Neuronal stem cell (in vitro differentiated cells): Measurements from ENCODE around the gene KLHDC7A.
A peak's percentile ranks its signal among the peaks of the same experiment; 100 is the strongest.

Source experiments
- DNase-seq: peaks from one replicate; pipeline ENCODE4 v3.0.0-alpha.2; 2013; ENCODE audit warnings: low spot score
- H2AFZ ChIP-seq: one replicate; pipeline ENCODE4 v1.6.1; 2013; ENCODE audit warnings: mild to moderate bottlenecking, low read length, inconsistent platforms
- H2AK5ac ChIP-seq: 2 replicates; pipeline ENCODE4 v1.6.1; 2013; ENCODE audit warnings: low read depth, mild to moderate bottlenecking, inconsistent platforms, low read length, moderate library complexity, mixed read lengths
- H2BK120ac ChIP-seq: 2 replicates; pipeline ENCODE4 v1.6.1; 2013; ENCODE audit warnings: low read depth, mild to moderate bottlenecking, inconsistent platforms, low read length, moderate library complexity, mixed read lengths
- H2BK12ac ChIP-seq: one replicate; pipeline ENCODE4 v1.6.1; 2013; ENCODE audit warnings: low read length, inconsistent platforms
- H2BK15ac ChIP-seq: 2 replicates; pipeline ENCODE4 v1.6.1; 2013; ENCODE audit warnings: mild to moderate bottlenecking, low read length, inconsistent platforms, mixed read lengths
- H2BK5ac ChIP-seq: one replicate; pipeline ENCODE4 v1.6.1; 2013; ENCODE audit warnings: inconsistent platforms, mild to moderate bottlenecking, low read length, moderate library complexity
- H3K14ac ChIP-seq: one replicate; pipeline ENCODE4 v1.6.1; 2013; ENCODE audit warnings: low read length, inconsistent platforms
- H3K18ac ChIP-seq: 2 replicates; pipeline ENCODE4 v1.6.1; 2013; ENCODE audit warnings: low read length, inconsistent platforms
- H3K23ac ChIP-seq: 2 replicates; pipeline ENCODE4 v1.6.1; 2013; ENCODE audit warnings: low read depth, mild to moderate bottlenecking, mixed read lengths, low read length, inconsistent platforms; ENCODE audit not compliant: poor library complexity
- H3K27ac ChIP-seq: replicated peaks from 3 replicates; pipeline ENCODE4 v1.5.1; 2013; ENCODE audit warnings: low read length, inconsistent platforms
- H3K27me3 ChIP-seq, 3 experiments: 2 replicates each; pipeline ENCODE4 v1.6.1; 2013; ENCODE audit warnings: low read length in 3 of 3, mild to moderate bottlenecking in 2 of 3, inconsistent platforms in 1 of 3, low read depth in 1 of 3, mixed read lengths in 1 of 3, moderate library complexity in 1 of 3; ENCODE audit not compliant: control insufficient read depth in 3 of 3, insufficient read depth in 3 of 3
- H3K36me3 ChIP-seq, 2 donors: replicated peaks in 1 of 2; 2 replicates each; pipeline ENCODE4 v1.6.1; 2013; ENCODE audit warnings: low read length in 2 of 2; ENCODE audit not compliant: control insufficient read depth in 2 of 2, insufficient read depth in 2 of 2
- H3K4ac ChIP-seq: 2 replicates; pipeline ENCODE4 v1.6.1; 2013; ENCODE audit warnings: inconsistent platforms, mild to moderate bottlenecking, low read length, moderate library complexity
- H3K4me1 ChIP-seq, 2 donors: 1 replicate in 1 of 2; 2 replicates in 1 of 2; pipeline ENCODE4 v1.6.1; 2013; ENCODE audit warnings: low read length in 2 of 2, low read depth in 1 of 2; ENCODE audit not compliant: control insufficient read depth in 2 of 2, insufficient read depth in 1 of 2
- H3K4me2 ChIP-seq: one replicate; pipeline ENCODE4 v1.6.1; 2013; ENCODE audit warnings: mild to moderate bottlenecking, low read length, inconsistent platforms; ENCODE audit not compliant: insufficient read depth, poor library complexity, severe bottlenecking
- H3K4me3 ChIP-seq, 2 donors: 2 replicates each; pipeline ENCODE4 v1.5.1; 2013; ENCODE audit warnings: low read length in 2 of 2, mild to moderate bottlenecking in 2 of 2, inconsistent platforms in 1 of 2, moderate library complexity in 1 of 2
- H3K79me1 ChIP-seq: one replicate; pipeline ENCODE4 v1.6.1; 2013; ENCODE audit warnings: low read depth, mild to moderate bottlenecking, inconsistent platforms, low read length, moderate library complexity
- H3K9ac ChIP-seq: one replicate; pipeline ENCODE4 v1.6.1; 2013; ENCODE audit warnings: mild to moderate bottlenecking, low read depth, low read length, inconsistent platforms; ENCODE audit not compliant: poor library complexity
- H3K9me3 ChIP-seq, 2 donors: replicated peaks in 1 of 2; 2 replicates each; pipeline versions ENCODE3 to v1.6.1; 2013; ENCODE audit warnings: low read length in 2 of 2, mild to moderate bottlenecking in 2 of 2, inconsistent platforms in 1 of 2, low read depth in 1 of 2, mixed read lengths in 1 of 2, moderate library complexity in 1 of 2; ENCODE audit not compliant: control insufficient read depth in 2 of 2, insufficient read depth in 1 of 2
- H4K8ac ChIP-seq: one replicate; pipeline ENCODE4 v1.6.1; 2013; ENCODE audit warnings: low read depth, mild to moderate bottlenecking, inconsistent platforms, low read length, moderate library complexity
- H4K91ac ChIP-seq: one replicate; pipeline ENCODE4 v1.6.1; 2013; ENCODE audit warnings: low read length, low read depth, mild to moderate bottlenecking, inconsistent platforms; ENCODE audit not compliant: poor library complexity
- WGBS, 2 donors: extraction: QIAGEN DNeasy Blood & Tissue Kit; methylation state at CpG; one replicate each; pipeline ENCODE4 v1.1.7; 2013; ENCODE audit warnings: missing lambda C conversion rate in 2 of 2, mixed read lengths in 1 of 2; ENCODE audit not compliant: insufficient read length in 2 of 2, insufficient replicate concordance in 1 of 2; ENCODE audit errors: extremely low coverage in 2 of 2; 5-methylcytosine and 5-hydroxymethylcytosine counted together

Gene KLHDC7A

DNA sequence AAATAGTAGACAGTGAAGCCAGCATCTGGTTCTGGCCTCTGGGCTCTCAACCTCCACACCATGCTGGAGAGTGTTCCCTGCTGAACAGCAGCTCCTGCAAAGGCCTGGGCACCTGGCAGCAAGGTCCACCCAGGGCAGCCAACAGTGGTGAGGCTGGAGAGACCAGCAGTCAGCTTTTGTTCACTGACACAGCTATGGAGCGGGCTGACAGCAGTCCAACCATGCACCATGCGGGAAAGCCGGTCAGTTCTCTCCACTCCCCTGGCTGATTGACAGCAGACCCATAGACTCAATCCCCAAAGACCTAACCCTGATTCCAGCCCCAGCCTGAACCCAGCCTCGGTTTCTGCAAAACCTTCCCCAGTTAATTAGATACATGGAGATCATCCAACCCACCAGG is 49.0 kb downstream of the KLHDC7A start:
- H2BK120ac ChIP-seq = no peak overlapping the region
- no peak overlapping the region for H4K91ac ChIP-seq
- H3K27me3 ChIP-seq = no peaks in the 10 kb centered on the region
- H4K8ac ChIP-seq = no peak overlapping the region
- H3K27ac ChIP-seq = no peak overlapping the region
- no peak overlapping the region for H3K9ac ChIP-seq
- H3K23ac ChIP-seq = no peak overlapping the region
- H3K18ac ChIP-seq = peak overlapping the region; percentile 71
- no peaks in the 10 kb centered on the region for H3K36me3 ChIP-seq
- H2BK5ac ChIP-seq = no peak overlapping the region
- no peak for DNase-seq
- no peak overlapping the region for H3K14ac ChIP-seq
- H3K4ac ChIP-seq = no peak overlapping the region
- no peak overlapping the region for H2BK12ac ChIP-seq
- H3K9me3 ChIP-seq = no peaks in the 10 kb centered on the region
- no peak overlapping the region for H3K4me3 ChIP-seq
- H3K79me1 ChIP-seq = no peaks in the 10 kb centered on the region
- no peak overlapping the region for H2AK5ac ChIP-seq
- H2BK15ac ChIP-seq = no peak overlapping the region
- no peak overlapping the region for H2AFZ ChIP-seq
- H3K4me2 ChIP-seq = no peak overlapping the region
- peaks cover 0 to 3% of the 10 kb centered on the region in 2 donors for H3K4me1 ChIP-seq
- no CpG with 5 or more reads among the region's 4 CpGs for WGBS, 2 donors

GRCh38 chr1:18530587-18531502 is 50.1 kb downstream of the KLHDC7A start:
- Histone ChIP-seq H3K14ac (no peak overlapping the region), H3K4ac (no peak overlapping the region), H3K4me2 (no peak overlapping the region), H3K23ac (no peak overlapping the region), H3K9ac (no peak overlapping the region), H2BK15ac (no peak overlapping the region), H3K9me3 (no peaks in the 10 kb centered on the region), H3K27me3 (no peaks in the 10 kb centered on the region), H2AK5ac (no peak overlapping the region), H4K8ac (no peak overlapping the region), H4K91ac (no peak overlapping the region), H3K79me1 (no peaks in the 10 kb centered on the region), H3K36me3 (no peaks in the 10 kb centered on the region), H3K4me3 (no peak overlapping the region), H2BK12ac (no peak overlapping the region), H3K27ac (no peak overlapping the region), H2AFZ (no peak overlapping the region), H3K4me1 (no peaks in the 10 kb centered on the region), H3K18ac (no peak overlapping the region), H2BK120ac (no peak overlapping the region), H2BK5ac (no peak overlapping the region)
- no CpG with 5 or more reads among the region's 6 CpGs for WGBS, 2 donors
- no peak for DNase-seq

DNA sequence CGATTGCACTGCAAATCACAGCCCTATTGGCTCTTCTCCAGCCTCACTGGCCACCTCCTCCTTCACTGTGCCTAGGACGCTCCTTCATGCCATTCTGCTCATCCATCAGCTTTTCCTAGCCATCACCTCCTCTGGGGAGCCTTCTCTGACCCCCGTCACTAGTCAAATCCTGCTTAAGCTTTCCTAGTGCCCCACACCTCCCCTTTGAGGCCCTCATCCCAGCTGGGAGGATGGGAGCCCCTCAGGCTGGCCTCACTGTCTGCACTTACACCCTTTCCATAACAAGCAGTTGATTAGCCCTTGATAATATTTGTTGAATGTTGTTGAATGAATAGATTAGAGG is 50.7 kb downstream of the KLHDC7A start:
- Histone ChIP-seq H3K4me3 (no peak overlapping the region), H3K4ac (no peak overlapping the region), H3K18ac (no peak overlapping the region), H3K4me1 (no peaks in the 10 kb centered on the region), H4K8ac (no peak overlapping the region), H2AFZ (no peak overlapping the region), H2BK5ac (no peak overlapping the region), H3K36me3 (no peaks in the 10 kb centered on the region), H2AK5ac (no peak overlapping the region), H3K23ac (no peak overlapping the region), H3K27ac (no peak overlapping the region), H2BK12ac (no peak overlapping the region), H3K9ac (no peak overlapping the region), H3K27me3 (no peaks in the 10 kb centered on the region), H4K91ac (no peak overlapping the region), H3K9me3 (no peaks in the 10 kb centered on the region), H2BK120ac (no peak overlapping the region), H2BK15ac (no peak overlapping the region), H3K79me1 (no peaks in the 10 kb centered on the region), H3K4me2 (no peak overlapping the region), H3K14ac (no peak overlapping the region)
- no peak for DNase-seq
- no CpG with 5 or more reads among the region's 3 CpGs for whole genome bisulfite sequencing, 2 donors

DNA sequence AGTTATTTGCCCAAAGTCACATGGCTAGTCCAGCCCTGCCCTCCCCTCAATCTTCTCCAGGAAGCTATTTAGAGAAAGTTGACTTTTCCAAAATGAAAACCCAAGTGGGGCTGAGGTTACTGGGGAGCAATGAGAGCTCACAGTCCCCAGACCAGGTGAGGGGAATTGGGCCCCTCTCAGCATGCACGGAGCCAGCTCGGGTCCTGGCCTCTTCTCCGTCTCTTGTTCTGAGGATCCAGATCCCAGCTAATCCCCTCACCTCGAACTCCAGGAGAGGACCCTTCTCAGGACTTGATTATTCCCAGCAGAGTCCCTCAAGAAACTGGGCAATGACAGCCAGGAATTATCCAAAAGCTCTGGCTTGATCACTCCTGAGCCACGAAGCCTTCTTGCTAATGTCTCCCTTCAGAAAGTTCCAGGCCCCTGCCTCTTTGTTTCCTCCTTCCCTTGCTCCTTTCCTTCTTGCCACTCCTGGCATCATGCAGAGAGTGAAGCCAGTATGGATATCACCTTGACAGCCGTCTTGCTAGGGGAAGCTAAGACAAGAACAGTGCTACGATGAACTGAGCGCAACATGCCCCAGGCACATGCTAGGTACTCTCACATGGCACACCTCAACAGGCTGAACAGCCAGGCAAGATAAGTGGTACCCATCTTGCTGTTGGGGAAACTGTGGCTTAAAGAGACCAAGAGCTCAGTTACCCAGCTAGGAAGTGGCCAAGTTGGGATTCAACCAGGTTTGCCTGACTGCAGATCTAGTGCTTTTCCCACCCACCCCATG is 51.9 kb downstream of the KLHDC7A start:
- no peak overlapping the region for H3K27ac ChIP-seq
- no peak for DNase-seq
- no peak overlapping the region for H3K4me3 ChIP-seq
- no peaks in the 10 kb centered on the region for H3K36me3 ChIP-seq
- no peak overlapping the region for H3K9ac ChIP-seq
- H3K9me3 ChIP-seq = no peaks in the 10 kb centered on the region
- H2BK120ac ChIP-seq = no peak overlapping the region
- no peak overlapping the region for H4K91ac ChIP-seq
- no peak overlapping the region for H2BK5ac ChIP-seq
- H2BK12ac ChIP-seq = no peak overlapping the region
- WGBS, 2 donors = no CpG with 5 or more reads among the region's 8 CpGs
- H3K23ac ChIP-seq = no peak overlapping the region
- no peak overlapping the region for H3K4ac ChIP-seq
- no peaks in the 10 kb centered on the region for H3K4me1 ChIP-seq
- H3K18ac ChIP-seq = no peak overlapping the region
- H2AFZ ChIP-seq = no peak overlapping the region
- H3K79me1 ChIP-seq = no peaks in the 10 kb centered on the region
- no peak overlapping the region for H4K8ac ChIP-seq
- H3K14ac ChIP-seq = no peak overlapping the region
- peaks cover 0 to 6% (median 0%) of the 10 kb centered on the region in 3 experiments for H3K27me3 ChIP-seq
- no peak overlapping the region for H2BK15ac ChIP-seq
- no peak overlapping the region for H2AK5ac ChIP-seq
- no peak overlapping the region for H3K4me2 ChIP-seq
